ENCODE measurements around the gene WDTC1.

- TF ChIP-seq YY1 (IDR thresholded peaks at IDR 0.05; ENCODE audit: low read depth, low read length) (no peak), CTCF (IDR thresholded peaks at IDR 0.05; ENCODE audit: control extremely low read depth in 1 of 3, insufficient read depth in 1 of 3, low read depth in 1 of 3, low read length in 3 of 3) (no peak), EGR1 (IDR thresholded peaks at IDR 0.05; ENCODE audit: borderline replicate concordance, low read depth, low read length) (no peak), TEAD4 (IDR thresholded peaks at IDR 0.05; ENCODE audit: low read depth, low read length) (no peak), ASH2L (IDR thresholded peaks at IDR 0.05; ENCODE audit: low read length) (no peak), GABPA (IDR thresholded peaks at IDR 0.05; ENCODE audit: borderline replicate concordance, insufficient read depth, low read length) (no peak), EZH2 (IDR thresholded peaks at IDR 0.05; ENCODE audit: low read depth, low read length, severe bottlenecking) (no peak), POLR2A (IDR thresholded peaks at IDR 0.05; ENCODE audit: control extremely low read depth in 1 of 2, low read depth in 2 of 2, low read length in 2 of 2) (no peak), TBP (IDR thresholded peaks at IDR 0.05; ENCODE audit: low read depth, low read length) (no peak)
- TF ChIP-seq, protein P1, sequence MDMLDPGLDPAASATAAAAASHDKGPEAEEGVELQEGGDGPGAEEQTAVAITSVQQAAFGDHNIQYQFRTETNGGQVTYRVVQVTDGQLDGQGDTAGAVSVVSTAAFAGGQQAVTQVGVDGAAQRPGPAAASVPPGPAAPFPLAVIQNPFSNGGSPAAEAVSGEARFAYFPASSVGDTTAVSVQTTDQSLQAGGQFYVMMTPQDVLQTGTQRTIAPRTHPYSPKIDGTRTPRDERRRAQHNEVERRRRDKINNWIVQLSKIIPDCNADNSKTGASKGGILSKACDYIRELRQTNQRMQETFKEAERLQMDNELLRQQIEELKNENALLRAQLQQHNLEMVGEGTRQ (IDR thresholded peaks at IDR 0.05; ENCODE audit: low read length): no peak
- TF ChIP-seq, protein P2, sequence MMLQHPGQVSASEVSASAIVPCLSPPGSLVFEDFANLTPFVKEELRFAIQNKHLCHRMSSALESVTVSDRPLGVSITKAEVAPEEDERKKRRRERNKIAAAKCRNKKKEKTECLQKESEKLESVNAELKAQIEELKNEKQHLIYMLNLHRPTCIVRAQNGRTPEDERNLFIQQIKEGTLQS (IDR thresholded peaks at IDR 0.05; ENCODE audit: insufficient read depth, low read depth, low read length): no peak
Observed at GRCh38 chr1:27301052-27301422, 66.6 kb downstream of the WDTC1 start.
